ENCODE data around the gene CD300LG.
"Not testable (repeated sequence)": the region's sequence is repeated elsewhere in the genome, so short reads cannot be mapped to it uniquely, and the experiment has no call there.

CD300LG gene

GRCh38 chr17:43891851-43892646 lies 45.1 kb downstream of the CD300LG start:
- DNase-seq (ENCODE audit: extremely low read depth, low read depth), result peak; percentile 38
- TF ChIP-seq, protein P1, sequence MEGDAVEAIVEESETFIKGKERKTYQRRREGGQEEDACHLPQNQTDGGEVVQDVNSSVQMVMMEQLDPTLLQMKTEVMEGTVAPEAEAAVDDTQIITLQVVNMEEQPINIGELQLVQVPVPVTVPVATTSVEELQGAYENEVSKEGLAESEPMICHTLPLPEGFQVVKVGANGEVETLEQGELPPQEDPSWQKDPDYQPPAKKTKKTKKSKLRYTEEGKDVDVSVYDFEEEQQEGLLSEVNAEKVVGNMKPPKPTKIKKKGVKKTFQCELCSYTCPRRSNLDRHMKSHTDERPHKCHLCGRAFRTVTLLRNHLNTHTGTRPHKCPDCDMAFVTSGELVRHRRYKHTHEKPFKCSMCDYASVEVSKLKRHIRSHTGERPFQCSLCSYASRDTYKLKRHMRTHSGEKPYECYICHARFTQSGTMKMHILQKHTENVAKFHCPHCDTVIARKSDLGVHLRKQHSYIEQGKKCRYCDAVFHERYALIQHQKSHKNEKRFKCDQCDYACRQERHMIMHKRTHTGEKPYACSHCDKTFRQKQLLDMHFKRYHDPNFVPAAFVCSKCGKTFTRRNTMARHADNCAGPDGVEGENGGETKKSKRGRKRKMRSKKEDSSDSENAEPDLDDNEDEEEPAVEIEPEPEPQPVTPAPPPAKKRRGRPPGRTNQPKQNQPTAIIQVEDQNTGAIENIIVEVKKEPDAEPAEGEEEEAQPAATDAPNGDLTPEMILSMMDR (IDR thresholded peaks at IDR 0.05; ENCODE audit: low read depth, low read length), result no peak

GRCh38 chr17:43892647-43892952 lies 45.6 kb downstream of the CD300LG start:
- DNase-seq (ENCODE audit: extremely low read depth, low read depth), result no peak

GRCh38 chr17:43894494-43894893 lies 47.5 kb downstream of the CD300LG start:
- DNase-seq (ENCODE audit: extremely low read depth, low read depth), result not testable (repeated sequence)

More at GRCh38 chr17:43892647-43892952, 45.6 kb downstream of the CD300LG start:
- TF ChIP-seq, protein P1 (IDR thresholded peaks at IDR 0.05; ENCODE audit: low read depth, low read length), result no peak

DNA sequence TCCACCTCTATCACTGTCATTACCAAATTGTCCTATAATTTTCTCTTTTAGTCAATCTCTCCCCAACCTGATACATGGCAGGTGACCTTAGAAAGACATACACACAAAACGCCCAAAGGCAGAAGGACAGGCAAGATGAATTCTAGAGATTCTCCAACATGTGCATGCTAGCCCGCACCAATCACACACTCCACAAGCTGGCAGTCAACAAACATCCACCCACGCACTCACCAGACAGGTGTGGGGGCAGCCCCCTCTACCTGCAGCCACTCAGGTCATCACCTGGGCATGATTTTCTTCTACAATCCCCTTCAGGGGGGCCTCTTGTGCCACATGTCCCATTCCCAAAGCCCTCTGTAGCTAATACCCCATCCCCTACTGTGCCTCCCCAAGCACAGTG lies 50.9 kb downstream of the CD300LG start:
- DNase-seq (ENCODE audit: extremely low read depth, low read depth), result no peak
- TF ChIP-seq, protein P1 (IDR thresholded peaks at IDR 0.05; ENCODE audit: low read depth, low read length), result no peak

- DNase-seq (ENCODE audit: extremely low read depth, low read depth), result no peak
- TF ChIP-seq, protein P1 (IDR thresholded peaks at IDR 0.05; ENCODE audit: low read depth, low read length), result no peak
Measured at GRCh38 chr17:43898446-43898845, 51.5 kb downstream of the CD300LG start.

GRCh38 chr17:43900183-43900857 lies 53.3 kb downstream of the CD300LG start:
- TF ChIP-seq, protein P1 (IDR thresholded peaks at IDR 0.05; ENCODE audit: low read depth, low read length), result no peak
- no peak for DNase-seq (ENCODE audit: extremely low read depth, low read depth)

- TF ChIP-seq, protein P1 (IDR thresholded peaks at IDR 0.05; ENCODE audit: low read depth, low read length), result no peak
- no peak for DNase-seq (ENCODE audit: extremely low read depth, low read depth)
Measured at GRCh38 chr17:43900858-43901754, 54.1 kb downstream of the CD300LG start.
